Measurements from ENCODE around the gene KIAA1958. TPM values are rescaled to one million over a fixed set of nuclear protein-coding genes. Genes with fewer than 3 reads are reported as not detected.

KIAA1958 gene
- total and polyA plus RNA-seq, 10 donors = 0.39 to 11.9 (median 6.3) TPM

DNA sequence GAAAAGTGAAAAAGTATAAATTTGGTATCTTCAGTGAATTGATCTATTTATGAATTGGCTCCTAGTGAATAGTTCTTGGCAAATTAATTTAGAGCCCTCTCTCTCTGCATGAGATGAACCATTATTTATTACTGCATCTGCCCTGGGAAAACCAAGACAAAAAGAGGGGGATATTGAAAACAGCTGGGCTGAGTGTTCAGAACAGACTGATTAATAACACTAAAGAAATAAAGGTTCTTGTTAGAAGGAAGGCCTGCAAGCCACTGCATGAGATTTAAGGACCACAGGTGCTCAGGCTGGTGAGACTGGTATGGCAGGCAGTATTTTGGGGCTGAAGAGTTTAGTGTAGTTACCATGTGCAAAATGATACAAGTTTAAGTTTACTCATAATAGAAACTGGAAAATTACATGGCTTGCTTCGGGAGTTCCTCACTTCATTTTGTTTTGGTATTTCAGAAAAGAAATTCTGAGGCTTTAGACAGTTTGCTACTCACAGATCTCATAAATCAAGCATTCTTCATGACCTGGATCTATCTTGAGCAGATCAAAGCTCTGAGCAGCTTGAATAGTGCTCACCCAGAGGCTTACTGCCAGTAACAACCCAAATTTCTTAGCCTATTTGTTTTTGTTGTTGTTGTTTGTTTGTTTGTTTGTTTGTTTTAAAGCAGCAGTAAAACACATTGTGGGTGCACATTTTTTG lies 56.1 kb downstream of the KIAA1958 start:
- no peak overlapping the region for H3K4me3 ChIP-seq
- WGBS, 5 donors = 89 to 96% (median 94%) methylated on average over 1 of the region's 1 CpG
- no peaks in the 10 kb centered on the region for H3K27me3 ChIP-seq (replicated peaks in 1 of 7)
- H3K9me3 ChIP-seq = no peaks in the 10 kb centered on the region
- H3K4me1 ChIP-seq = peaks cover 0 to 13% (median 5%) of the 10 kb centered on the region in 6 donors
- no peaks in the 10 kb centered on the region for H3K36me3 ChIP-seq
- no peak for TF ChIP-seq POLR2A (IDR thresholded peaks at IDR 0.05)
- TF ChIP-seq, protein P1, sequence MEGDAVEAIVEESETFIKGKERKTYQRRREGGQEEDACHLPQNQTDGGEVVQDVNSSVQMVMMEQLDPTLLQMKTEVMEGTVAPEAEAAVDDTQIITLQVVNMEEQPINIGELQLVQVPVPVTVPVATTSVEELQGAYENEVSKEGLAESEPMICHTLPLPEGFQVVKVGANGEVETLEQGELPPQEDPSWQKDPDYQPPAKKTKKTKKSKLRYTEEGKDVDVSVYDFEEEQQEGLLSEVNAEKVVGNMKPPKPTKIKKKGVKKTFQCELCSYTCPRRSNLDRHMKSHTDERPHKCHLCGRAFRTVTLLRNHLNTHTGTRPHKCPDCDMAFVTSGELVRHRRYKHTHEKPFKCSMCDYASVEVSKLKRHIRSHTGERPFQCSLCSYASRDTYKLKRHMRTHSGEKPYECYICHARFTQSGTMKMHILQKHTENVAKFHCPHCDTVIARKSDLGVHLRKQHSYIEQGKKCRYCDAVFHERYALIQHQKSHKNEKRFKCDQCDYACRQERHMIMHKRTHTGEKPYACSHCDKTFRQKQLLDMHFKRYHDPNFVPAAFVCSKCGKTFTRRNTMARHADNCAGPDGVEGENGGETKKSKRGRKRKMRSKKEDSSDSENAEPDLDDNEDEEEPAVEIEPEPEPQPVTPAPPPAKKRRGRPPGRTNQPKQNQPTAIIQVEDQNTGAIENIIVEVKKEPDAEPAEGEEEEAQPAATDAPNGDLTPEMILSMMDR (IDR thresholded peaks at IDR 0.05 in 8 of 11, conservative IDR thresholded peaks at IDR 0.05 in 3 of 11) = no peak
- TF ChIP-seq POLR2AphosphoS5 (IDR thresholded peaks at IDR 0.05) = no peak
- no peak overlapping the region for H3K27ac ChIP-seq
- intact Hi-C loops (cut with DNase I; ENCODE audit: low total_unique reads) = no loop called here
- DNase-seq = no peak

DNA sequence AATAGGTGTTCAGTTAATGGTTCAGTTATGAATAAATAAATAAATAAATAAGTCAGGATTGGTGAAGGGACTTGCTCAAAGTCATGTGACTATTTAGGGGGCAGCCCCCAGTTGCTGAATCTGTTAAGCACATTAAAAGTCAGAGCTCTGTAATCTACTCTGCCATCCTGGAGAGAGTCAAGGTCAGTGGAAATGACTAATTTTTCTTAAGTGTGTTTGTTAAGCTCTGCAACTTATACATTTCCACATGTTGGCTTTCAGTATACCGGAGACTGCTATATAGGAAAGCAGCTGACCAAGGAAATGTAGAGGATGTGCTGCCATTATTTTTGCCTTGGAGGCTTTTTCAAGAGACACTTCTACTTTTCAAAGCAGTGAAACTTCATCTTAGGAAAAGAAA lies 57.9 kb downstream of the KIAA1958 start:
- intact Hi-C loops (cut with DNase I; ENCODE audit: low total_unique reads) = no loop called here
- Histone ChIP-seq H3K4me3 (no peak overlapping the region), H3K36me3 (no peaks in the 10 kb centered on the region), H3K9me3 (no peaks in the 10 kb centered on the region), H3K4me1 (peaks cover 0 to 23% (median 5%) of the 10 kb centered on the region in 6 donors), H3K27me3 (replicated peaks in 1 of 7) (no peaks in the 10 kb centered on the region), H3K27ac (no peak overlapping the region)
- DNase-seq = no peak
- TF ChIP-seq POLR2A (IDR thresholded peaks at IDR 0.05) (no peak), POLR2AphosphoS5 (IDR thresholded peaks at IDR 0.05) (no peak)
- TF ChIP-seq, protein P1 (IDR thresholded peaks at IDR 0.05 in 8 of 11, conservative IDR thresholded peaks at IDR 0.05 in 3 of 11) = no peak
- 65 to 79% (median 73%) methylated on average over 1 of the region's 1 CpG for WGBS, 5 donors

DNA sequence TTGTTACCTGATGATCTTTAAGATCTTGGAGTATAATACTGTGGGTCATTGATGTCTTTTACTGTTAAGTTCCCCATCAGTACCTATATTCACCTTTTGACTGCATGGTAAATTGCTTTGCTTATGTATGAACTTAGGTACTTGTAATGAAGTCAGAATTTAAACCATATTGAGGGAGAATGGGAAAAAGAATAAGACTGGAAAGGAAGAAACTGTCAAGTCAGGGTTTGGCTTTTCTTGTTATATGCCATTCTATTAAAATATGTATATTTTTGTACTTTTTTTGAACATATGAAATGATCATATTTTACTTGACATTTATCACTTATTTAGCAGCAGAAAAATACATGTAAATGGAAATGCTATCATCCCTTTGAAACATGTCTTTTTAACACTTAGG lies 58.6 kb downstream of the KIAA1958 start:
- no peak overlapping the region for H3K27ac ChIP-seq
- no peaks in the 10 kb centered on the region for H3K36me3 ChIP-seq
- no peaks in the 10 kb centered on the region for H3K27me3 ChIP-seq (replicated peaks in 1 of 7)
- H3K9me3 ChIP-seq = no peaks in the 10 kb centered on the region
- peaks cover 0 to 23% (median 5%) of the 10 kb centered on the region in 6 donors for H3K4me1 ChIP-seq
- H3K4me3 ChIP-seq = no peak overlapping the region
- no peak for TF ChIP-seq POLR2A (IDR thresholded peaks at IDR 0.05)
- TF ChIP-seq, protein P1 (IDR thresholded peaks at IDR 0.05 in 8 of 11, conservative IDR thresholded peaks at IDR 0.05 in 3 of 11) = no peak
- no peak for TF ChIP-seq POLR2AphosphoS5 (IDR thresholded peaks at IDR 0.05)
- no peak for DNase-seq
- intact Hi-C loops (cut with DNase I; ENCODE audit: low total_unique reads) = no loop called here

DNA sequence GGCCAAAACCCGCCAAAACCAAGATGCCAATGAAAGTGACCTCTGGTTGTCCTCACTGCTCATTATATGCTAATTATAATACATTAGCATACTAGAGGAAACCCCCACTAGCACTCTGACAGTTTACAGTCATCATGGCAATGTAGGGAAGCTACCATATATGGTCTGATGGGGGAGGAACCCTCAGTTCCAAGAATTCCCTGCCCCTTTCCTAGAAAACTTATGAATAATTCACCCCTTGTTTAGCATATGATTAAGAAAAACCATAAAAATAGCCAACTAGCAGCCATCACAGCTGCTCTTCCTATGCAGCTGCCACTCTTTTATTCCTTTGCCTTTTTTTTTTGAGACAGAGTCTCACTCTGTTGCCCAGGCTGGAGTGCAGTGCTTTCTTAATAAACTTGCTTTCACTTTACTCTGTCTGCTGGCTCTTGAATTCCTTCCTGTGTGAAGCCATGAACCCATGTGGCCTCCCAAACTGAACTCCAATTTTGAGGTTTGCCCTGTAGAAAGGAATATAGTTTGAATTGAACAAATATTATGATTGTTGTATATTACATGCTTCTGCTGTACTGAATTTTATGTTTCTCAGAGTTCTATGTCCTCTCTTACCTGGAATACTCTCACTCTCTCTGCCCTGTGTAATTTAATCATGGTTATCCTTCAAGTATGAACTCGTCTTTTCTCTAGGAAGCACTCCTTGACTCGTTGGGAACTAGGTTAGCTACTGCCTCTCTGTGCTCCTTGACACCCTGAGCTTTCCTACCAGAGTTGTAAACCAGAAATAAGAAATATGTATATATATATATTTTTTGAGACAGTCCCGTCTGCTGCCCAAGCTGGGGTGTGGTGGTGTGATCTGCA lies 59.8 kb downstream of the KIAA1958 start:
- no peaks in the 10 kb centered on the region for H3K9me3 ChIP-seq
- no peak overlapping the region for H3K4me3 ChIP-seq
- TF ChIP-seq, protein P1 (IDR thresholded peaks at IDR 0.05 in 8 of 11, conservative IDR thresholded peaks at IDR 0.05 in 3 of 11) = no peak
- TF ChIP-seq POLR2A (IDR thresholded peaks at IDR 0.05) (no peak), POLR2AphosphoS5 (IDR thresholded peaks at IDR 0.05) (no peak)
- H3K4me1 ChIP-seq = peaks cover 0 to 23% (median 5%) of the 10 kb centered on the region in 6 donors
- intact Hi-C loops (cut with DNase I; ENCODE audit: low total_unique reads) = no loop called here
- no peaks in the 10 kb centered on the region for H3K36me3 ChIP-seq
- WGBS, 5 donors = 63 to 82% (median 66%) methylated on average over 4 of the region's 4 CpGs
- no peaks in the 10 kb centered on the region for H3K27me3 ChIP-seq (replicated peaks in 1 of 7)
- H3K27ac ChIP-seq = peak overlapping the region in 2 of 8 donors; percentile 17 to 36
- no peak for DNase-seq
